ENCODE results near the gene PLA2G4E.

PLA2G4E gene

DNA sequence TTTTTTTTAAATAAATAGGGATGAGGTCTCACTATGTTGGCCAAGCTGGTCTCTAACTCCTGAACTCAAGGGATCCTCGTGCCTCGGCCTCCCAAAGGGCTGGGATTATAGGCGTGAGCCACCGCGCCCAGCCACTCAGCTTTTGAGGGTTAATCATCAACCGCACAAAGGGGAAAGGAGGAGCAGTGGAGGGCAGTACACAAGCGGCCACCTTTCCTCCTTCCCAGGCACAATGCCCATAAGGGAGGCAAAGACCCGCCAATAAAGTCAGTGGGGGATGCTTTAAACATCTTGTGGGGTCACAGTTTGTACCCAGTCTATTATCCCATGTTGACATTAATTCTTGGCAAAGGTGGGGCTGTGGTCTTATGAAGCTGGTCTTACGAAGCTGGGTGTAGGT is 80.9 kb downstream of the PLA2G4E start:
- DNase-seq (ENCODE audit: low read depth in 2 of 3, low spot score in 2 of 3), result no peak

DNA sequence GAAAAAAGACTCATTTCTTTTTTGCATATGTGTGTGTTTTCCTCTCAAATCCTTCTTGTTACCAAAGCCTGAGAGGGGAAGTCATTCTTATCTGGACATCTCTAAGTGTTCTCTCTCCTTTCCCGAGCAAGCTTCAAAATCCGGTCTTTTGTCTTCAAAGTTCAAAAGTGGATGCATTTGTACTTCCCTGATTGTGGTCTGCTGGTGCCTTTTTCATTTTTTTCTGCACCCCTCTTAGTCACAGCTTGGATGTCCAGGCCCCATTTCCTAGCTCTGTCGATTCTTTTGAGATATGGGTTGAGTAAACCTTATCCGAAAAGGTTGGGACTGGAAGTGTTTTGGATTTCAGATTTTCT is 83.3 kb downstream of the PLA2G4E start:
- no peak for DNase-seq (ENCODE audit: low read depth in 2 of 3, low spot score in 2 of 3)

DNA sequence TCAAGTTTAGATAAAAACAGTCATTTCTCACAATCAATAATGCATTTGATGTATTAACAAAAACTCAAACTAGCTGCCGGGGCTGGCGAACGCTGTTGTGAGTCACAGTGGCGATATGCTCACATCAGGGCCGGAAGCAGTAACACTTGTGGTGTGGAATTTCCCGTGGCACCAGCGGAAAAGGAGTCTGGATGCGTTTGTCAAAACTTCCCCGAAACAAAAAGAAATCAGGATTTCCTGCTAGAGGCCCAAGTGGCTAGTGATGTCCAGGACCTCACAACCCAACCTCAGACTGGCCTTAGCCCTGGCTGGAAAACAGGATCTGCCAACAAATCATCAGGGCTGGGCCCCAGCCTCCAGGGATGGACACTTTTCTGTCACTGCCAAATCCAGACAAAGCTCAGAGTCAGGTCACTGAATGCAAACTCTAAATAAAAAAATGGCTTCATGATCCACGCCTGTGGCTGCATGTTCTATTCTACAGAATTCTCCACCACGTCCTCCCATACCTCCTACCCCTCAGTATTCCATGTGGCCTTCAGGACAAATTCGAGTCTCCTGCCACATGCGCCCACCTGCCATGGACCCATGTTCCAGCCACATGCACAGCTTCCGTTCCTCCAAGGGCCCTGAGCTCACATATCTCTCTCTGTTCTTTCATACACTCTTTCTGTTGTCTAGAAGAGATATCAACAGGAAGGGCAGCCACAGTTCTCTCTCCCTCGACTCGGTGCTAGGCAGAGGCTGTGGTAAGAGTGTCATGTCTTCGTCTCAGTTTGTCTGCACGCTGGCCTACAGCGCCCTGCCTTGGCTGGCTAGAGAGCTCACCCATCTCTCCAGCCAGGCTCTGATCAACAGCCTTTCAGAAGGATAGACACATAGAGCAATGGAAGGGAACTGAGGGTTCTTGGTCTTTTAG is 83.9 kb downstream of the PLA2G4E start:
- peak; percentile 12 to 45 (median 44) for DNase-seq (ENCODE audit: low read depth in 2 of 3, low spot score in 2 of 3)

DNA sequence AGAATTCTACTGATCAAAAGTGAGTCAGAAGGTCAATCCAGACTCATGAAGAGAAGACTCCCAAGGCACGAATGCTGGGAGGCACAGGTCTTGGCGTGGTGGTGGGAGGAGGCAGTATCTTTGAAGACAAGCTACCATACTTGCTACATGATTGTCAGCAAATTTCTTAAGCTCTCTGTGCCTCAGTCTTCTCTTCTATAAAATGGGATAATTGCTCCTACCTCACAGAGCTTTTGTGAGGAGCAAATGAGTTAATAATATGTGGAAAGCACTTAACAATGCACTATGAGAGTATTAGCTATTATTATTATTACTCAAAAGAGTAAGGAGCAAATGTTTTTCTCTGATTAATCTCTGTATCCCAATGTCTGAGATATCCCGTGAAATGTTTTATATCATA is 84.7 kb downstream of the PLA2G4E start:
- DNase-seq (ENCODE audit: low read depth in 2 of 3, low spot score in 2 of 3), result no peak

DNA sequence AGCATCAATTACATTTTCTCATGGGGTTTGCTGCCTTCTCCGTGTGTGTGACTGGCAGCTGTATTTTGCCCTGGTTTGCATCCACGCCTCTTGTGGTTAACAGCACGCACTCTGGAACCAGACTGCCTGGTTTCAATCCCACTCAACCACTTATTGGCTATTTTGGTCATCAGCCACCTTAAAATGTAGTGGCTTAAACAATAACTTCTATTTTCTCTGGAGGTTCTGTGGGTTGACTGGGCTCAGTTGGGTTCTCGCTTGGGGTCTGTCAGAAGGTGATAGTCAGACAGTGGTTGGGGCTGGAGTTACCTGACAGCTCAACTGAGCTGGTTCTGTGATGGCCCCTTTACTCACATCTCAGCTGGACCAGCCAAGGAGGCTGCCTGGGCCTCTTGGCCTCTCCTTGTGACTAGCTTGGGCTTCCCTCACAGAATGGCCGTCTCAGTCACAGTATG is 85.2 kb downstream of the PLA2G4E start:
- peak in 1 of 3 experiments; percentile 2 for DNase-seq (ENCODE audit: low read depth in 2 of 3, low spot score in 2 of 3)

DNA sequence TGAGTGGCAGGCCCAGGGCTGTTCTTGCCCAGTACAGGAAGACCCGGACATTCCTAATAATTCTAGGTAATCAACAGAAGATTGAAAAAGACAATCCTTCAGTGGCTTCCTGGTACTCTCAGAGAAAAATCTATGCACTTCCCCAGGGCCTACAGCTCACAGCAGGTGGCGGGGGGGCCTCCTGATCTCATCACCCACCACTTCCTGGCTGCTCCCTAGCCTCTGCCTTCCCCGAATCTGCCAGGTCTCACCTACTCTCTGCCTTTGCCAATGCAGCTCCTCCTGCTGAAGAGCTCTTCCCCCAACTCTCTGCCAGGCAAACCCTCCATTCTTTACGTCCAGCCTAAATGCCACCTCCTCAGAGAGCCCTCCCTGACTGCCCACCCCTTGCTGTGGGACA is 86.0 kb downstream of the PLA2G4E start:
- DNase-seq (ENCODE audit: low read depth in 2 of 3, low spot score in 2 of 3), result peak in 2 of 3 experiments; percentile 28 to 38

DNA sequence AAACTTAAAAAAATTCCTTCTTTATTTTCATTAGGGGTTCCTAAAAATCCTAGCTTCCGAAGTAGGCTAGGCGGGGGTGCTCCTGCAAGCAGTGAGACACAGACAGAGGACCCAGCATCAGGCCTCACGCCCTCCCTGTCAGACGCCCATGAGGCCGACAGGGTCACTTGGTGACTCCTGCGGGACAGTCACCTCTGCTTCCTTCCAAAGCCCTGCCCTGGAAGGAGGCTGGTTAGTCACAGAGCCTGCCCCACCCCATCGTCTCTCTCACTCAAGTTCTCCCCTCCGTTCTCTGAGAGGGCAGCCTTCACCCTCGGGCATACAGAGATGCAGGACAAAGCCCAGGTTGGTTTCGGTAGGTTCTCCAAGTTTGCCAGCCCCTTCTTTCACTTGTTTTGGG is 87.1 kb downstream of the PLA2G4E start:
- DNase-seq (ENCODE audit: low read depth in 2 of 3, low spot score in 2 of 3), result no peak

DNA sequence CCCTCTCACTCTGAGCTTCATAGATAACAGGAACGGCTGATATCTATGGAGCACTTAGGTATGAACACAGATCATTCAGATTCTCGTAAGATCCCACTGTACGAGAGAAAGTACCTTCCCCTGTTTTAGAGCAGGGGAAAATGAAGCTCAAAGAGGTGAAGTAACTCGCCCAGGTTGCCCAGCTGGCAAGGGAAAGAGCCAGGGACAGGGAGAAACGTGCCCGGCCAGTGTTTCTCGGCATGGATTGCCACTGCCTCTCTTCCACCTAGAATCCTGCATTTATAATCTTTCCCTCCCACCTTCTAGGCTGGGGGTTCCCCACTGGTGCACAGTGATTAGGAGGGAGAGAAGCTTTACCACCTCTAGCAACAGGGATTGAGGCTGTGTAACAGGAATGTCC is 87.5 kb downstream of the PLA2G4E start:
- DNase-seq (ENCODE audit: low read depth in 2 of 3, low spot score in 2 of 3), result no peak

DNA sequence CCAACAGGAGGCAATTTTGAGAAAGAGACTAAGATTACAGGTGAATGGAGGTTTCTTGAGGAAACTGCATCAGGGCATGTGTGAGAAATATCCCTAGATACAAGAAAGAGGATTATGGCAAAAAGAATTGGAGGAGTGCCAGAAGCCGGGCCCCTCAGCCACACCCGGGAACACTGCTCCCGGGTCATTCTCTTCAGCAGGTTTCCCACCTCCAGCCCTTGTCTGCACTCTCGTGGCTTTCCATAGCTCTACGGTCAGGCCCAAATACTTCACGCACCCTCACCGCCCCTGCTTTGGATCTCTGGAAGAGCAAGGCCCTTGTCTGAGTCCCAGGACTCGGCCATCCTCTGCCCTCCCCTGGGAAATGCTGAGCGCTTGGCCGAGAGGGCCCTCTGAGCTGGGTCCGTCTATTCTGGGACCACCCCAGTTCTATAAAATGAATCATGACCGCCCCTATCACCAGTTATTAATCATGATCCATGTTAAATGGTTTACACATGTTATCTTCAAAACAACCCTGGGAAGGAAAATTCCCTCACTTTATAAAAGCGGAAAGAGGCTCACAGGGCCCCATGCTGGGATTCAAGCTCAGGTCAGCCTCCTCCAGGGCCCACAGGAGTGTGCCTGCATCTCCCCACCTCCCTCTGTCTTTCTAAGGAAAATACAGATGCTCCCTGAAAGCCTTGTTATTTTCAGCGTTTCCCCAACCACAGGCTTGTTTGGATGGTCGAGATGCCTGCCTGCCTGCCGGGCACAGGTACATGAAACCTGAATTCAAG is 88.1 kb downstream of the PLA2G4E start:
- no peak for DNase-seq (ENCODE audit: low read depth in 2 of 3, low spot score in 2 of 3)

DNA sequence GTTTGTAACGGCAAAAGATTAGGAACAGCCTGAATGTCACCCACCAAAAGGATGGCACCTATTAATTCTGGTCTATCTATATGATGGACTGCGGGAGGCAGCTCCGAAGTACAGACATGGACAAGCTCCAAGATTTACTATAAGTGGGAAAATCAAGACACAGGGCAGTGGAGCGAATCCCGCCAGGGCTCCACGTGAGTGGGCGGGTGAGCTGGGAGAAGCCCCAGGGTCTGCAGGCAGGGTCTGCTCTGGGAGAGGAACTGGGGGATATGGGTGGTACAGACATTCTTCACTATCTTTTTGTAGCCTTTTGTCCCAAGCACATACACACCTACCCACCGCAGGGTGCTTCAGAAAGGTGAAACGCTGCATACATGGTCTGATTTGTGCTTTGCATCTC is 88.7 kb downstream of the PLA2G4E start:
- no peak for DNase-seq (ENCODE audit: low read depth in 2 of 3, low spot score in 2 of 3)

All from activated CD8-positive, alpha-beta memory T cell treated with anti-CD3 and anti-CD28 coated beads for 48 hours (primary cell).